GM10266 (cell line): ENCODE results near the gene TMC2.

Experiments used
- DNase-seq: peaks from one replicate; pipeline ENCODE4 v3.0.0; 2012; ENCODE audit errors: extremely low spot score
- CTCF ChIP-seq: IDR thresholded peaks from 2 replicates; pipeline ENCODE4 v1.5.1; 2012; ENCODE audit warnings: mild to moderate bottlenecking, low read depth; ENCODE audit not compliant: control insufficient read depth, insufficient read depth; ENCODE audit errors: missing control alignments

TMC2 gene

GRCh38 chr20:2557873-2558580 is 21.7 kb downstream of the TMC2 start:
- TF ChIP-seq CTCF = no peak
- no peak for DNase-seq

- TF ChIP-seq CTCF = no peak
- no peak for DNase-seq
These were observed 22.4 kb downstream of the TMC2 start for GRCh38 chr20:2558581-2559278.

GRCh38 chr20:2559279-2559626 is 22.9 kb downstream of the TMC2 start:
- TF ChIP-seq CTCF = no peak

GRCh38 chr20:2559651-2560050 is 23.3 kb downstream of the TMC2 start:
- no peak for TF ChIP-seq CTCF
- DNase-seq = no peak

More at GRCh38 chr20:2559279-2559626, 22.9 kb downstream of the TMC2 start:
- DNase-seq = no peak

- no peak for DNase-seq
- TF ChIP-seq CTCF = no peak
These were observed 26.7 kb downstream of the TMC2 start for GRCh38 chr20:2563116-2563515.

- TF ChIP-seq CTCF = no peak
- no peak for DNase-seq
These were observed 28.0 kb downstream of the TMC2 start for GRCh38 chr20:2564406-2564805.

- DNase-seq = no peak
- TF ChIP-seq CTCF = no peak
These were observed 39.3 kb downstream of the TMC2 start for GRCh38 chr20:2575682-2576081.
